Mucosa of rectum (tissue), 2 donors: ENCODE data around the gene LINGO4.

Source experiments
- H3K27ac ChIP-seq, 2 donors: one replicate each; pipeline ENCODE4 v1.7.0; 2013; ENCODE audit warnings: inconsistent platforms in 2 of 2, low read depth in 2 of 2, low read length in 2 of 2
- H3K27me3 ChIP-seq, 2 donors: one replicate each; pipeline ENCODE4 v1.7.0; 2013; ENCODE audit warnings: low read length in 2 of 2; ENCODE audit not compliant: control insufficient read depth in 2 of 2, insufficient read depth in 2 of 2
- H3K36me3 ChIP-seq, 2 donors: one replicate each; pipeline ENCODE4 v1.7.0; 2013; ENCODE audit warnings: low read length in 2 of 2; ENCODE audit not compliant: control insufficient read depth in 2 of 2, insufficient read depth in 2 of 2
- H3K4me1 ChIP-seq, 2 donors: one replicate each; pipeline ENCODE4 v1.7.0; 2013; ENCODE audit warnings: low read length in 2 of 2, mild to moderate bottlenecking in 1 of 2; ENCODE audit not compliant: control insufficient read depth in 2 of 2, insufficient read depth in 2 of 2
- H3K4me3 ChIP-seq, 2 donors: one replicate each; pipeline ENCODE4 v1.7.0; 2013; ENCODE audit warnings: low read length in 2 of 2
- H3K9ac ChIP-seq, 2 donors: one replicate each; pipeline ENCODE4 v1.7.0; 2013; ENCODE audit warnings: low read length in 2 of 2, low read depth in 1 of 2, mild to moderate bottlenecking in 1 of 2
- H3K9me3 ChIP-seq, 2 donors: one replicate each; pipeline ENCODE4 v1.7.0; 2013; ENCODE audit warnings: low read length in 2 of 2; ENCODE audit not compliant: control insufficient read depth in 2 of 2
- donor health status: healthy.
- donor health status: Normal muscosa, but diverticular disease.

The LINGO4 gene

GRCh38 chr1:151835596-151835995 is 30.4 kb upstream of the LINGO4 start:
- Histone ChIP-seq H3K9ac (peak overlapping the region in 1 of 2 donors; percentile 50), H3K36me3 (no peaks in the 10 kb centered on the region), H3K9me3 (no peaks in the 10 kb centered on the region), H3K4me1 (peaks cover 44 to 62% of the 10 kb centered on the region in 2 donors), H3K27me3 (peaks cover 3 to 6% of the 10 kb centered on the region in 2 donors), H3K27ac (no peak overlapping the region), H3K4me3 (no peak overlapping the region)

DNA sequence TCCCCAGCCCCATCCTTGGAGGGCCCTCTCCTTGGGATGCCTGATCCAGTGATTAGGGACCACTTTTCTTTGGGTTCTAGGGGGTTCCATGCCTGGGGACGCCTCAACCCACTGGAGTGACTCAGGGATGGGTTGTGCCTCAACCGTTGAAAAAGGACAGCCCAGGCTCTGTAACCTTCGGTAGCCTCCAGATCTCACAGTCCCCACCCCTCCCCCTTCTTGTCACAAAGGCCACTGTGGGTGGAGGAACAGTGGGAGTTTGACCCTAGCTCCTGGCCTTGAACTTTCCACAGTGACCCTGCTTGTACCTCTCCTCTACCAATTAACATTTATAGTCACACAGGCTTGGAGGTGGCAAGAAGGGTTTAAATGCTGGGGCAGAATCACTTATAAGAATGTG is 29.0 kb upstream of the LINGO4 start:
- Histone ChIP-seq H3K9ac (peak overlapping the region in 1 of 2 donors; percentile 13), H3K27me3 (peaks cover under 1 to 3% of the 10 kb centered on the region in 2 donors), H3K4me3 (no peak overlapping the region), H3K4me1 (peaks cover 48 to 60% of the 10 kb centered on the region in 2 donors), H3K27ac (no peak overlapping the region), H3K36me3 (no peaks in the 10 kb centered on the region), H3K9me3 (no peaks in the 10 kb centered on the region)

- H3K27me3 ChIP-seq, result no peaks in the 10 kb centered on the region
- no peaks in the 10 kb centered on the region for H3K9me3 ChIP-seq
- peaks cover 49 to 61% of the 10 kb centered on the region in 2 donors for H3K4me1 ChIP-seq
- H3K27ac ChIP-seq, result peak overlapping the region; percentile 45 to 92
- H3K4me3 ChIP-seq, result peak overlapping the region in 1 of 2 donors; percentile 20
- peak overlapping the region in 1 of 2 donors; percentile 84 for H3K9ac ChIP-seq
- H3K36me3 ChIP-seq, result peaks cover 0 to under 1% of the 10 kb centered on the region in 2 donors
Measured at GRCh38 chr1:151833172-151833900, 28.1 kb upstream of the LINGO4 start.

DNA sequence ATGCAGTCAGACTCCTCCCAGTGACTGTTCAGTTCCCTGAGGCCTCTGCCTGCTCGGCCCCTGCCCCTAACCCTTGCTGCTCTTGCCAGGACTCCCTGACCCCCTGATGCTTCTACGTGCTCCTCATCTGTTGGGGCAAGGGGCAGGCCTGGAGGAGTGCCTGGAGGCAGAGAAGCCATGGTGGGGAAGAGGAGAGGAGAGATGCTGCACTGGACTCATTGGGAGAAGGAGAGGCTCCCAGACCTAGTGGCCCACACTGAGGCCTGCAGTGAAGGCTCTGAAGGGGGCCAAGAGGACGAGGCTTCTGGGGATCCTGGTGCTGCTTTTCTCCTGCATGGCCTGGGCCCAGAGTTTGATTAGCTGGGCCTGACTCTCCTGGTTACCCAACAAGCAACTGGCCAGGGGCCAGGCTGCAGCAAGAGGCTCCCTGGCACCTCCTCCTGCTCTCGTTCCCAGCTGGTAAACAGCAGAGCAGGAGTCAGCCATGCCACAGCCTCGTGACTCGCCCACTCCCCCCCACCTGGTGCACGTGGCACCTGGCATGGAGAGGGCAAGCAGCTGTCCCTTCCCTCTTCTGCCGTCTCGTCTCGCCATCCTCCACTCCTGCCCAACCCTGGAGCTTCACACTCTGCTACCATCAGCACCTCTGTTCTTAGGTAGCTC is 27.2 kb upstream of the LINGO4 start:
- peak overlapping the region; percentile 20 to 79 for H3K4me3 ChIP-seq
- H3K36me3 ChIP-seq, result peaks cover 0 to 2% of the 10 kb centered on the region in 2 donors
- H3K27ac ChIP-seq, result peak overlapping the region; percentile 89 to 92
- H3K4me1 ChIP-seq, result peaks cover 48 to 61% of the 10 kb centered on the region in 2 donors
- H3K27me3 ChIP-seq, result no peaks in the 10 kb centered on the region
- H3K9me3 ChIP-seq, result no peaks in the 10 kb centered on the region
- H3K9ac ChIP-seq, result peak overlapping the region; percentile 56 to 84

DNA sequence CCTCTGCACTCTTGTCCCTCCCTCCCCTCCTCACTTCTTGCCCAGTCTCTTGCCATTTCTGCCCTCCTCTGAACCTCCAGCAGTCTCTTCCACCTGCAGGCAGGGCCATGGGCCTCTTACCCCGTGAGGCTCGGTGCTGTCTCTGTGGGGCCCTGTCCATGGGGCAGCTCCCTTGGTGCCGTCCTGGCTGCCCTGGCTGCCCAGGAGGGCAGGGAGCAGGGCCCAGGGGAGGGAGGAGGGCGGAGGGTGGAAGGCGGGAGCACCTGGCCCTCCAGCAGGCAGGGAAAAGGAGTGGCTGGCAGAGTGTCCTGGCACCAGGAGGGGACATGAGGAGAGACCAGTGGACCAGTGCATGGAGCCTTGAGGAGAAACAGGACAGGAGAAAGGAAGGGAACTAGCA is 26.4 kb upstream of the LINGO4 start, which contains the start of gene RORC:
Gene RORC, minus strand, starts transcription at position 198 of the 400 bp plus-strand sequence. Its CDS starts 38 bp downstream, at position 160.
- Histone ChIP-seq H3K9ac (peak within 1 kb of the TSS; percentile 84 to 86), H3K27me3 (no peaks in the 10 kb centered on the region), H3K27ac (peak within 1 kb of the TSS; percentile 89 to 92), H3K4me1 (peaks cover 40 to 53% of the 10 kb centered on the region in 2 donors), H3K9me3 (no peaks in the 10 kb centered on the region), H3K4me3 (peak within 1 kb of the TSS; percentile 75 to 79), H3K36me3 (peaks cover 0 to 2% of the 10 kb centered on the region in 2 donors)

GRCh38 chr1:151831256-151831591 is 26.0 kb upstream of the LINGO4 start:
- H3K36me3 ChIP-seq, result peaks cover 0 to 2% of the 10 kb centered on the region in 2 donors
- no peaks in the 10 kb centered on the region for H3K9me3 ChIP-seq
- H3K27me3 ChIP-seq, result no peaks in the 10 kb centered on the region
- peaks cover 40 to 50% of the 10 kb centered on the region in 2 donors for H3K4me1 ChIP-seq
- H3K9ac ChIP-seq, result peak overlapping the region; percentile 84 to 86
- H3K4me3 ChIP-seq, result peak overlapping the region; percentile 75 to 79
- H3K27ac ChIP-seq, result peak overlapping the region; percentile 89 to 92

- no peaks in the 10 kb centered on the region for H3K9me3 ChIP-seq
- peaks cover 0 to 2% of the 10 kb centered on the region in 2 donors for H3K36me3 ChIP-seq
- H3K4me1 ChIP-seq, result peaks cover 40 to 49% of the 10 kb centered on the region in 2 donors
- H3K9ac ChIP-seq, result peak overlapping the region; percentile 17 to 84
- peak overlapping the region; percentile 89 to 92 for H3K27ac ChIP-seq
- H3K27me3 ChIP-seq, result no peaks in the 10 kb centered on the region
- H3K4me3 ChIP-seq, result peak overlapping the region; percentile 38 to 75
Measured at GRCh38 chr1:151830055-151830454, 24.8 kb upstream of the LINGO4 start.

DNA sequence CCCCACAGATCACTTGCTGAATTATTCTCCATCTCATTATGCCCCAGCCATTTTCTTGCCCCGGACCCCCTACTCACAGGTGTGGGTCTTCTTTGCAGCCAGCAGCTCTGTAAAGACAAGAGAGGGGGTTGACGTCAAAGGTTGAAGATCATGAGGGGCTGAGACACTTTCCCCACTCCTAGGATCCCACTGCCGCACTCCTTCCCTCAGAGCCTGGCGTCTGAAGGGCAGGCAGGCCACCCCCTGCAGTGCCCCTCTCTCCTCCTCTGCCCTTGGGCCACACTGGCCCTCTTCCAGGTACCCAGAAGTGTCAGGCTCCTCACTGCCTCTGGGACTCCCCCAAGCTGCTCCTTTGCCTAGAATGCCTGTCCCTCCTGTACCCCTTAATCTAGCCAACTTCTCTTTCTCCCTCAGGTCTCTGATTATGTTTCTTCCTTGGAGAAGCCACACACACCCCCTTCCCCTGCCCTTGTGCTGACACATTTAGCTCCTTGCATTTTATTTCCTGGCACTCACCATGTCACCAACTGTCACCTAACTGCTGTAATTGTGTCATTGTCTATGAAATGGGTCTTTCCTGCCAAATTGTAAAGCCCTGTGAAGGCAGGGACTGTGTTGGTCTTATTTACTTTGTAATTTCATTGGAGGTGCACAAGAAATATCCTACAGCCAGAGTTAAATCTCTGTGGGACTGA is 24.3 kb upstream of the LINGO4 start:
- Histone ChIP-seq H3K36me3 (peaks cover 0 to 2% of the 10 kb centered on the region in 2 donors), H3K27ac (peak overlapping the region in 1 of 2 donors; percentile 51), H3K9me3 (no peaks in the 10 kb centered on the region), H3K27me3 (no peaks in the 10 kb centered on the region), H3K4me1 (peaks cover 40 to 49% of the 10 kb centered on the region in 2 donors), H3K4me3 (no peak overlapping the region), H3K9ac (no peak overlapping the region)

- no peak overlapping the region for H3K4me3 ChIP-seq
- no peaks in the 10 kb centered on the region for H3K27me3 ChIP-seq
- peaks cover 37 to 45% of the 10 kb centered on the region in 2 donors for H3K4me1 ChIP-seq
- no peaks in the 10 kb centered on the region for H3K9me3 ChIP-seq
- no peak overlapping the region for H3K9ac ChIP-seq
- H3K27ac ChIP-seq, result peak overlapping the region in 1 of 2 donors; percentile 51
- H3K36me3 ChIP-seq, result peaks cover 0 to 2% of the 10 kb centered on the region in 2 donors
Measured at GRCh38 chr1:151828921-151829320, 23.7 kb upstream of the LINGO4 start.
